Activated CD8-positive, alpha-beta T cell treated with anti-CD3 and anti-CD28 coated beads for 36 hours (primary cell): ENCODE data around the gene RTN4RL1. TPM values are rescaled to one million over a fixed set of nuclear protein-coding genes. Genes with fewer than 3 reads are reported as not detected.
"Not testable (repeated sequence)": the region's sequence is repeated elsewhere in the genome, so short reads cannot be mapped to it uniquely, and the experiment has no call there.

ENCODE experiments used
- ATAC-seq: fragments of 200-7000 bp; cut with Tn5 transposase; one replicate; pipeline ENCODE4 v1.10.0; 2021; ENCODE audit warnings: mild to moderate bottlenecking, moderate library complexity
- CTCF ChIA-PET: fragments of 350-600 bp; sonication (Branson Sonifier 250); formaldehyde crosslinking; loops from one replicate; lab custom pipeline; 2021; ENCODE audit warnings: antibody characterized with exemption; lab: Charles Lee
- POLR2A ChIA-PET: fragments of 350-600 bp; sonication (Branson Sonifier 250); formaldehyde crosslinking; loops from one replicate; lab custom pipeline; 2021; ENCODE audit warnings: antibody characterized with exemption; lab: Charles Lee
- DNase-seq: peaks from one replicate; pipeline ENCODE4 v3.0.0-alpha.2; 2020
- H3K27ac Mint-ChIP-seq: one replicate; pipeline ENCODE4 v1.8.0; 2021; ENCODE audit warnings: mild to moderate bottlenecking, mixed read lengths
- H3K27me3 Mint-ChIP-seq: one replicate; pipeline ENCODE4 v1.8.0; 2021; ENCODE audit warnings: mixed read lengths
- H3K36me3 Mint-ChIP-seq: one replicate; pipeline ENCODE4 v1.8.0; 2021; ENCODE audit warnings: low read depth, mixed read lengths
- H3K4me1 Mint-ChIP-seq: one replicate; pipeline ENCODE4 v1.8.0; 2021; ENCODE audit warnings: low read depth, mixed read lengths
- H3K4me3 Mint-ChIP-seq: one replicate; pipeline ENCODE4 v1.8.0; 2021; ENCODE audit warnings: mild to moderate bottlenecking, moderate library complexity, mixed read lengths
- H3K9me3 Mint-ChIP-seq: one replicate; pipeline ENCODE4 v1.8.0; 2021; ENCODE audit warnings: mixed read lengths
- intact Hi-C: fragments of 100-400 bp; cut with micrococcal nuclease; formaldehyde crosslinking; loops from one replicate; pipeline ENCODE4 v1.10.0; 2022
- total RNA-seq, 2 experiments: library from RNA; stranded (reverse); gene quantifications; one replicate each; pipeline ENCODE4 v1.2.3, GENCODE V29; 2021
- TF ChIP-seq, protein P1 (sequence below): fragments of 200-600 bp; IDR thresholded peaks from one replicate; pipeline ENCODE4 v1.8.0; 2022; ENCODE audit warnings: antibody characterized with exemption, mild to moderate bottlenecking

The RTN4RL1 gene
- total RNA-seq, 2 experiments from 2014 or later = 0.27 to 0.49 TPM

DNA sequence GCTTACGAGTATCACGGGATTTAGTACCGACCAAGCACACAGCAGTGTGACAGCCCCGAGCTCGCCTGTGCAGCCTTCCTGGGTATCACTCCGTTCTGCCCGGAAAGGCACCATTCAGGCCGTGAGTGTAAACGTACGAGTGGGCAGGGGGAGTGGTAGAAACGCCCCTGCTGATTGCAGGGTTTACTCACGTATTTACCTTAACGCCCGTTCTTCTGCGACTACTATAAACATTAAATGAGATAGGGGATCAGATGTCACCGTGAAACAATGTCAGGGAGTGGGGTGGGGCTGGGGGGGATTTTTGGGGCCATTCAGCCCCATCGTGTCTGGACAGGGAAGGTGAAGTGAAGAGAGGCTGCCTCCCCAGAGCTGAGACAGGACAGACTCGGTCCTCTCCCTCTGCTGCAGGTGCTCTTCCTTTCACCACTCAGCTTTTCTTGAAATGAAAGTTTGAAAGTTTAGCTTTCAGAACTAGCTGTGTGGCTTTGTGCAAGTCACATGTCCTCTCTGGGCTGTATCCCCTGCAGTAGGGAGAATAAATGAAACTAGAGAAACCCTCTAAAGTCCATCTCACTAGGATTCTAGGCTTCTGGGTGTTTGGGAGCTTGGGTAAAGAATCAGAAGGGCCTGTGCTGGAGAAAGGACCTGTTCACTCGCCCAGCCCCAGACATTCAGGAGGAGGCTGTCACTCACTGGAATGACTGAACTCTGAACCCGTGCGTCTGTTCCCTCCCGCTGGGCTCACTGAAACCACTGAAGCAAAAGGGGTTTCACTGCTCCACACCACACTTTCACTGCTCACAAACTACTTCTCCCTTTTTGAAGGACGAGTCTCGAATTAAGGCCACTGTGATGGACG, 128.7 kb downstream of the RTN4RL1 start:
- H3K9me3 Mint-ChIP-seq = no peaks in the 10 kb centered on the region
- ATAC-seq = no peak
- no peak overlapping the region for H3K27ac Mint-ChIP-seq
- no peak for DNase-seq
- H3K27me3 Mint-ChIP-seq = no peaks in the 10 kb centered on the region
- ChIA-PET POLR2A (no interaction called here), CTCF (interaction anchor here (0.8 to 1.2 kb wide), 2 partner anchors 12 to 17 kb away, joined by 3 to 4 read pairs; no protein-coding TSS in a partner anchor)
- H3K4me1 Mint-ChIP-seq = peaks cover 2% of the 10 kb centered on the region
- intact Hi-C loops = no loop called here
- TF ChIP-seq, protein P1, sequence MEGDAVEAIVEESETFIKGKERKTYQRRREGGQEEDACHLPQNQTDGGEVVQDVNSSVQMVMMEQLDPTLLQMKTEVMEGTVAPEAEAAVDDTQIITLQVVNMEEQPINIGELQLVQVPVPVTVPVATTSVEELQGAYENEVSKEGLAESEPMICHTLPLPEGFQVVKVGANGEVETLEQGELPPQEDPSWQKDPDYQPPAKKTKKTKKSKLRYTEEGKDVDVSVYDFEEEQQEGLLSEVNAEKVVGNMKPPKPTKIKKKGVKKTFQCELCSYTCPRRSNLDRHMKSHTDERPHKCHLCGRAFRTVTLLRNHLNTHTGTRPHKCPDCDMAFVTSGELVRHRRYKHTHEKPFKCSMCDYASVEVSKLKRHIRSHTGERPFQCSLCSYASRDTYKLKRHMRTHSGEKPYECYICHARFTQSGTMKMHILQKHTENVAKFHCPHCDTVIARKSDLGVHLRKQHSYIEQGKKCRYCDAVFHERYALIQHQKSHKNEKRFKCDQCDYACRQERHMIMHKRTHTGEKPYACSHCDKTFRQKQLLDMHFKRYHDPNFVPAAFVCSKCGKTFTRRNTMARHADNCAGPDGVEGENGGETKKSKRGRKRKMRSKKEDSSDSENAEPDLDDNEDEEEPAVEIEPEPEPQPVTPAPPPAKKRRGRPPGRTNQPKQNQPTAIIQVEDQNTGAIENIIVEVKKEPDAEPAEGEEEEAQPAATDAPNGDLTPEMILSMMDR = no peak
- no peak overlapping the region for H3K4me3 Mint-ChIP-seq
- H3K36me3 Mint-ChIP-seq = peaks cover 46% of the 10 kb centered on the region

DNA sequence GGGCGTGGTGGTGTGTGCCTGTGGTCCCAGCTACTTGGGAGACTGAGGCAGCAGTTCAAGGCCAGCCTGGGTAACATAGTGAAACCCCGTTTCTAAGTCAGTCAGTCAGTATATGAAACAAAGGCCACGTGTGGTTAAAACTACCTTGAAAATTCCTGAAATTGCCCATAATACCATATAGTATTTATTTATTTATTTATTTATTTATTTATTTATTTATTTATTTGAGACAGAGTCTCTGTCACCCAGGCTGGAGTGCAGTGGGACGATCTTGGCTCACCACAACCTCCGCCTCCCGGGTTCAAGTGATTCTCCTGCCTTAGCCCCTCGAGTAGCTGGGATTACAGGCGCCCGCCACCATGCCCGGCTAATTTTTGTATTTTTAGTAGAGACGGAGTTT, 129.7 kb downstream of the RTN4RL1 start:
- H3K27me3 Mint-ChIP-seq, H3K4me1 Mint-ChIP-seq, intact Hi-C loops, ATAC-seq, DNase-seq, H3K27ac Mint-ChIP-seq, H3K9me3 Mint-ChIP-seq, H3K4me3 Mint-ChIP-seq: not testable (repeated sequence)
- ChIA-PET POLR2A (interaction anchor here (1.3 kb wide), 1 partner anchor 78 kb away, joined by 3 read pairs; no protein-coding TSS in a partner anchor), CTCF (interaction anchor here (0.8 to 1.2 kb wide), 2 partner anchors 13 to 16 kb away, joined by 3 to 4 read pairs; no protein-coding TSS in a partner anchor)
- peaks cover 51% of the 10 kb centered on the region for H3K36me3 Mint-ChIP-seq

DNA sequence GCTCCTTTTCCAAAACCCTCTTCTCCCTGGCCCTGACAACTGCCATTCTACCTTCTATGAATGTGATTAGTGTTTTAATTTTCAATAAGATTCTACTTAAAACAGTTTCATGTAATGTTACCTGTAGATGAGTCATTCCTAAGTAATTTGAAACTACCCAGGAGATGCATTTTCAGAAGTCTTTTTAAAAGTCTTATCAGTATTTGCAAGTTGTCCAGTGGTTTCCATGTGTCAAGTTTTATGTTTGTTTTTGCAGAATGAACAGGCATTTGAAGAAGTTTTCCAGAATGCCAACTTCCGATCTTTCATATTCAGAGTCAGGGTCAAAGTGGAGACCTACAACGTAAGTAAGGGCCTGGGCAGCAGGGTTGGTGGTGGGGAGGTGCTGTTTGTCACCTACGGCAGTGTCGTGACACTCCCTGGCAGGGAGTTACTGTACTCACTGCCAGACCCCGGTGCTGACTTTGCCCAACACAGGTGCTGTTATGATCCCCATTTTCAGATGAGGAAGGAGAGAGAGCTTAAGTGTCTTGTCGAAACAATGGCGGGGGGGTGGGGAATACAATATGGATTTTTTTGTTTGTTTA, 130.3 kb downstream of the RTN4RL1 start:
- CTCF ChIA-PET = interaction anchor here (0.6 to 1.5 kb wide), 2 partner anchors 10 to 14 kb away, joined by 3 to 4 read pairs; no protein-coding TSS in a partner anchor
- no peaks in the 10 kb centered on the region for H3K9me3 Mint-ChIP-seq
- no peak for ATAC-seq
- intact Hi-C loops = no loop called here
- no peak overlapping the region for H3K4me3 Mint-ChIP-seq
- POLR2A ChIA-PET = interaction anchor here (1.3 kb wide), 1 partner anchor 78 kb away, joined by 3 read pairs; no protein-coding TSS in a partner anchor
- no peaks in the 10 kb centered on the region for H3K27me3 Mint-ChIP-seq
- H3K36me3 Mint-ChIP-seq = peaks cover 51% of the 10 kb centered on the region
- TF ChIP-seq, protein P1 = no peak
- DNase-seq = no peak
- H3K4me1 Mint-ChIP-seq = peaks cover 8% of the 10 kb centered on the region
- peak overlapping the region; percentile 59 for H3K27ac Mint-ChIP-seq

DNA sequence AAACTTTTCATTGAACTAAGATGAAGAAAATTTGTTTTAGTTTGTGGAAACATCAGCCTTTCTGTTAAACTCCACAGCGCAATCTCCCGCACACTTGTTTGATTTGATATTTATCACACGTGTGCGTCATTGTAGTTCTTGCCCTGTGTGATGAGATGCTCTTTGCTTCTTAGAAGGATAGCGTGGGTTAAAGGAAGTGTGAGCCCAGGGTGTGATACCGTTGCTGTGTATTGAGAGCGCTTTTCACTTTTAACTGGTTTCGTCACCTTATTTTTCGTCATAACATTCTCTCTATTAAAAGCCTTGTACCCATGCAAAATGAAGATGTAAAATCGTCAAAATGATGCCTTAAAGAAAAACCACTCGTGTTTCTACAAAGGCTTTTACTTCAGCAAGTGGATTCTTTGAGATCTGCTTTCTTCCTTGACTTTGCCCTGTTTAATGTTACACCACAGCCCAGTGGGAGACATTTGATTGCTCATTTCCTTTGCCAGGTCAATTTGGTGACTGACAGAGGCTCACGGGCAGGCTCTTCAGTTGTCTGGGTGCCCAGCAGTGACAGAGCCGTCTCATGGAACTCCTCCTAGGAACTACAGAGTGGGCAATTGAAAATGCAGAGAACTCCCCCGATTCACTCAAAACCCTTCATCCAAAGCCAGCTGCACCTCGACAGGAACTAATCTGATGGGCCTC, 134.2 kb downstream of the RTN4RL1 start:
- Mint-ChIP-seq H3K4me3 (peak overlapping the region; percentile 18), H3K4me1 (peaks cover 8% of the 10 kb centered on the region), H3K27me3 (no peaks in the 10 kb centered on the region), H3K9me3 (no peaks in the 10 kb centered on the region), H3K36me3 (peaks cover 45% of the 10 kb centered on the region), H3K27ac (peak overlapping the region; percentile 74)
- TF ChIP-seq, protein P1 = no peak
- ChIA-PET CTCF (interaction anchor here (0.7 kb wide), 1 partner anchor 392 kb away, joined by 3 read pairs; no protein-coding TSS in a partner anchor), POLR2A (no interaction called here)
- DNase-seq (peak; percentile 50), ATAC-seq (peak; percentile 96)
- intact Hi-C loops = no loop called here

DNA sequence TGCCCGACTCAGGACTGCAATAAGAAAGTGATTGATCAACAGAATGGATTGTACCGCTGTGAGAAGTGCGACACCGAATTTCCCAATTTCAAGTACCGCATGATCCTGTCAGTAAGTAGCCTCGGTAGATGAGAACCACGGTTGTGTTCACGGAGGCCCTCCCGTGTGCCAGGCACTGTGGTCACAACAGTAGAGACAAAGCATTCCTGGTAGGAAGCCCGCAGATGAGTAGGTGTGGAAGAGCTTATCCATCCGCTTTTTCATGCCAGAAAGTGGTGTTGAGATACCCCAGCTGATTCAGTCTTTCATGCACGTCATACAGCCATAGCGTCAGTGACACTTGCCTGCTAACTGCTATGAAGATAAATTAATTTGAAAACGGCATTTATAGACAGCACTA, 136.4 kb downstream of the RTN4RL1 start:
- DNase-seq (no peak), ATAC-seq (no peak)
- Mint-ChIP-seq H3K4me3 (no peak overlapping the region), H3K27me3 (no peaks in the 10 kb centered on the region), H3K9me3 (no peaks in the 10 kb centered on the region), H3K27ac (no peak overlapping the region), H3K36me3 (peaks cover 54% of the 10 kb centered on the region), H3K4me1 (peaks cover 8% of the 10 kb centered on the region)
- TF ChIP-seq, protein P1 = no peak
- CTCF ChIA-PET = no interaction called here
- POLR2A ChIA-PET = no interaction called here
- intact Hi-C loops = no loop called here
